ENCODE data around the gene MGMT. TPM values are rescaled to one million over a fixed set of nuclear protein-coding genes. Genes with fewer than 3 reads are reported as not detected.

Gene MGMT
- total and polyA plus RNA-seq, 7 experiments from 2014 or later: 17.6 to 37.1 (median 22.0) TPM

- H3K9me3 ChIP-seq (ENCODE audit: control insufficient read depth in 2 of 3, low read length in 3 of 3): peaks cover 3 to 32% (median 3%) of the 10 kb centered on the region in 3 experiments
- no peak overlapping the region for H3K4me3 Mint-ChIP-seq
- intact Hi-C loops (cut with micrococcal nuclease): no loop called here
- no peaks in the 10 kb centered on the region for H3K4me1 ChIP-seq (ENCODE audit: control insufficient read depth in 2 of 2, insufficient read depth in 2 of 2, low read length in 2 of 2)
- ATAC-seq (no peak), DNase-seq (no peak)
- H3K36me3 ChIP-seq (ENCODE audit: control insufficient read depth in 2 of 3, insufficient read depth in 3 of 3, low read length in 3 of 3): no peaks in the 10 kb centered on the region
- H3K36me3 Mint-ChIP-seq: peaks cover 11 to 77% (median 55%) of the 10 kb centered on the region in 5 donors
- no peaks in the 10 kb centered on the region for H3K27me3 ChIP-seq (ENCODE audit: control insufficient read depth in 2 of 2, insufficient read depth in 2 of 2, low read length in 2 of 2)
- ChIA-PET CTCF (no interaction called here), POLR2A (no interaction called here)
- H3K9me3 Mint-ChIP-seq: peaks cover 20 to 86% (median 42%) of the 10 kb centered on the region in 11 donors
- no peaks in the 10 kb centered on the region for H3K27me3 Mint-ChIP-seq
- no peak overlapping the region for H3K27ac Mint-ChIP-seq
- peaks cover 0 to 17% (median 5%) of the 10 kb centered on the region in 7 donors for H3K4me1 Mint-ChIP-seq
- no peak overlapping the region for H3K4me3 ChIP-seq (ENCODE audit: low read length)
- no peak overlapping the region for H3K27ac ChIP-seq (ENCODE audit: low read depth, low read length)
Measured at GRCh38 chr10:129486805-129487204, 19.8 kb downstream of the MGMT start.

DNA sequence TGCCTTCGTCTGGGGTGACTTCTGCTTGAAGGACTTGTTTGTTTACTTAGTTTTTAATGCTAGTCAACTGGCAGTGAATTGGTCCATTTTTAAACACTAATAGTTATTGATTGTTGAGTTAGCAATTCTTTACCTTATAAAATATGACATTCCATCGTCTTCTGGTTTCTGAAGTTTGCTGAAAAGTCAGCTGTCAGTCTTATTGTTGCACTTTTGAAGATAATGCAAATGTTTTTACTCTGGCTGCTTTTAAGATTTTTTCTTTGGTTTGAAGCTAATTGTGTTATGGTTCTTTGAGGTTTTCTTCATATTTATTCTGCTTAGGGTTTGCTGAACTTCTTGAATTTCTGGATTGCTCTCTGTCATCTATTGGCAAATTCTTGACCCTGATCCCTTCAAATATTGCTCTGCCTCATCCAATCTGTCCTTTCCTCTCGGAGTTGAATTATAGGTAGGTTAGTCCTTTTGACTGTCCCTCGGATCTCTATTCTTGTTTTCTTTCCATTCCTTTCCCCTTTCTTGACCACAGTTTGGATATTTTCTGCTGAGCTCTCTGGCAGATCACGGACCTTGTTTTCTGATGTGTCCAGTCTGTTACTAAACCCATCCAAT lies 24.2 kb downstream of the MGMT start:
- H3K4me3 Mint-ChIP-seq: no peak overlapping the region
- H3K4me1 Mint-ChIP-seq: peaks cover 0 to 28% (median 15%) of the 10 kb centered on the region in 7 donors
- POLR2A ChIA-PET: no interaction called here
- H3K27me3 ChIP-seq (ENCODE audit: control insufficient read depth in 2 of 2, insufficient read depth in 2 of 2, low read length in 2 of 2): no peaks in the 10 kb centered on the region
- H3K36me3 Mint-ChIP-seq: peaks cover 17 to 73% (median 62%) of the 10 kb centered on the region in 5 donors
- ATAC-seq: no peak
- peaks cover 0 to 26% (median 0%) of the 10 kb centered on the region in 3 experiments for H3K9me3 ChIP-seq (ENCODE audit: control insufficient read depth in 2 of 3, low read length in 3 of 3)
- H3K9me3 Mint-ChIP-seq: peaks cover 14 to 65% (median 28%) of the 10 kb centered on the region in 11 donors
- H3K4me1 ChIP-seq (ENCODE audit: control insufficient read depth in 2 of 2, insufficient read depth in 2 of 2, low read length in 2 of 2): no peaks in the 10 kb centered on the region
- no peaks in the 10 kb centered on the region for H3K27me3 Mint-ChIP-seq
- CTCF ChIA-PET: interaction anchor here (0.8 kb wide), 1 partner anchor 467 kb away, joined by 3 read pairs; no protein-coding TSS in a partner anchor
- H3K27ac Mint-ChIP-seq: no peak overlapping the region
- H3K4me3 ChIP-seq (ENCODE audit: low read length): no peak overlapping the region
- H3K27ac ChIP-seq (ENCODE audit: low read depth, low read length): no peak overlapping the region
- intact Hi-C loops (cut with micrococcal nuclease): no loop called here
- no peaks in the 10 kb centered on the region for H3K36me3 ChIP-seq (ENCODE audit: control insufficient read depth in 2 of 3, insufficient read depth in 3 of 3, low read length in 3 of 3)
- DNase-seq: peak in 1 of 9 donors; percentile 7

GRCh38 chr10:129494176-129494575 lies 27.1 kb downstream of the MGMT start:
- Mint-ChIP-seq H3K27ac (no peak overlapping the region), H3K4me1 (peaks cover 0 to 32% (median 19%) of the 10 kb centered on the region in 7 donors), H3K9me3 (peaks cover 14 to 62% (median 31%) of the 10 kb centered on the region in 11 donors), H3K36me3 (peaks cover 26 to 72% (median 64%) of the 10 kb centered on the region in 5 donors), H3K27me3 (no peaks in the 10 kb centered on the region), H3K4me3 (no peak overlapping the region)
- Histone ChIP-seq H3K4me1 (ENCODE audit: control insufficient read depth in 2 of 2, insufficient read depth in 2 of 2, low read length in 2 of 2) (no peaks in the 10 kb centered on the region), H3K27ac (ENCODE audit: low read depth, low read length) (no peak overlapping the region), H3K9me3 (ENCODE audit: control insufficient read depth in 2 of 3, low read length in 3 of 3) (peaks cover 0 to 26% (median 0%) of the 10 kb centered on the region in 3 experiments), H3K4me3 (ENCODE audit: low read length) (no peak overlapping the region), H3K36me3 (ENCODE audit: control insufficient read depth in 2 of 3, insufficient read depth in 3 of 3, low read length in 3 of 3) (no peaks in the 10 kb centered on the region), H3K27me3 (ENCODE audit: control insufficient read depth in 2 of 2, insufficient read depth in 2 of 2, low read length in 2 of 2) (no peaks in the 10 kb centered on the region)
- DNase-seq (no peak), ATAC-seq (no peak)
- intact Hi-C loops (cut with micrococcal nuclease): no loop called here
- CTCF ChIA-PET: no interaction called here
- POLR2A ChIA-PET: no interaction called here

- H3K36me3 Mint-ChIP-seq: peaks cover 26 to 72% (median 61%) of the 10 kb centered on the region in 5 donors
- H3K4me3 Mint-ChIP-seq: no peak overlapping the region
- no peak for DNase-seq
- H3K9me3 Mint-ChIP-seq: peaks cover 14 to 60% (median 28%) of the 10 kb centered on the region in 11 donors
- Histone ChIP-seq H3K27me3 (ENCODE audit: control insufficient read depth in 2 of 2, insufficient read depth in 2 of 2, low read length in 2 of 2) (no peaks in the 10 kb centered on the region), H3K4me3 (ENCODE audit: low read length) (no peak overlapping the region), H3K27ac (ENCODE audit: low read depth, low read length) (no peak overlapping the region), H3K9me3 (ENCODE audit: control insufficient read depth in 2 of 3, low read length in 3 of 3) (peaks cover 0 to 25% (median 0%) of the 10 kb centered on the region in 3 experiments), H3K4me1 (ENCODE audit: control insufficient read depth in 2 of 2, insufficient read depth in 2 of 2, low read length in 2 of 2) (no peaks in the 10 kb centered on the region), H3K36me3 (ENCODE audit: control insufficient read depth in 2 of 3, insufficient read depth in 3 of 3, low read length in 3 of 3) (no peaks in the 10 kb centered on the region)
- no peak for ATAC-seq
- H3K27me3 Mint-ChIP-seq: no peaks in the 10 kb centered on the region
- peaks cover 0 to 32% (median 21%) of the 10 kb centered on the region in 7 donors for H3K4me1 Mint-ChIP-seq
- intact Hi-C loops (cut with micrococcal nuclease): no loop called here
- ChIA-PET CTCF (no interaction called here), POLR2A (no interaction called here)
- no peak overlapping the region for H3K27ac Mint-ChIP-seq
Measured at GRCh38 chr10:129494740-129495139, 27.7 kb downstream of the MGMT start.

DNA sequence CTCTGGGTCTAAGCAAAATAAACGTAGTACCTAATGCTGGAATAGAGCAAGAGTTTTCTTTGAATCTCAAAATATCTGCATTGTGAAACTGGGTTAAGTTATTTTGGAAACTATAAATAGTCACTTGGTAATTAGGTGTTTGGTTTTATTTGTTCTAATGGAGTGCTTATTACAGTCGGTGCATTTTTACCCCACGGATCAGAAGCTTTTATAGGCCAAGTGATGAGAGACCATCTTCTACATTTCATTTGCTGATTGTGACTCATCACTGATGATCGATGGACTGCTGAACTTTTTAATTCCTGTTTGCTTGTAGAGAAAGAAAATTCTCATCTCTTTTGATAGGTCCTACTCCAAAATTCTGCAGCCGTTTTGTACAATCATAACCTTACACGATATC lies 28.2 kb downstream of the MGMT start:
- intact Hi-C loops (cut with micrococcal nuclease): no loop called here
- Mint-ChIP-seq H3K27me3 (no peaks in the 10 kb centered on the region), H3K27ac (no peak overlapping the region), H3K9me3 (peaks cover 12 to 58% (median 25%) of the 10 kb centered on the region in 11 donors), H3K36me3 (peaks cover 26 to 74% (median 60%) of the 10 kb centered on the region in 5 donors), H3K4me1 (peaks cover 0 to 32% (median 22%) of the 10 kb centered on the region in 7 donors), H3K4me3 (no peak overlapping the region)
- Histone ChIP-seq H3K4me1 (ENCODE audit: control insufficient read depth in 2 of 2, insufficient read depth in 2 of 2, low read length in 2 of 2) (no peaks in the 10 kb centered on the region), H3K27me3 (ENCODE audit: control insufficient read depth in 2 of 2, insufficient read depth in 2 of 2, low read length in 2 of 2) (no peaks in the 10 kb centered on the region), H3K4me3 (ENCODE audit: low read length) (no peak overlapping the region), H3K36me3 (ENCODE audit: control insufficient read depth in 2 of 3, insufficient read depth in 3 of 3, low read length in 3 of 3) (no peaks in the 10 kb centered on the region), H3K27ac (ENCODE audit: low read depth, low read length) (no peak overlapping the region), H3K9me3 (ENCODE audit: control insufficient read depth in 2 of 3, low read length in 3 of 3) (peaks cover 0 to 21% (median 0%) of the 10 kb centered on the region in 3 experiments)
- ChIA-PET POLR2A (no interaction called here), CTCF (no interaction called here)
- ATAC-seq: no peak
- DNase-seq: no peak

DNA sequence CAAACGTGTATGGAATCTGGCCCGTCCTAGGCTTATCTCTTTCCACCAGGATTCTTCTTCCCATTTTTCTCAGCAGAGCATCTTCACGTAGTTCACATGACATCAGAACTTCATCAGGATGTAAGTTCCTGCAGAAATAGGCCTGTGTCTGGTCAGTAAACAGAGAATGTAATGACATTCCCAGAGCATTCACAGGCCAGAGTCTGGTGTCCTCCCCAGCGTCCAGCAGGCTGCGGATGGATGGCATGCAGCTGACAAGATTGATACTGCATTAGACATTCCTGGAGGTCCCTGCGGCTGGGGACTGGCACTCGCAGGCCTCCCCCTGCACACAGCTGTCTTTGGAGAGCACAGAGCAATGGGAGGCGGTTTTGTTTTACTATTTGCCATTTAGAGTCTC lies 28.7 kb downstream of the MGMT start:
- no peak overlapping the region for H3K4me3 Mint-ChIP-seq
- H3K4me3 ChIP-seq (ENCODE audit: low read length): no peak overlapping the region
- peaks cover 0 to 32% (median 22%) of the 10 kb centered on the region in 7 donors for H3K4me1 Mint-ChIP-seq

GRCh38 chr10:129497013-129497412 lies 30.0 kb downstream of the MGMT start:
- H3K36me3 ChIP-seq (ENCODE audit: control insufficient read depth in 2 of 3, insufficient read depth in 3 of 3, low read length in 3 of 3): no peaks in the 10 kb centered on the region
- ChIA-PET CTCF (no interaction called here), POLR2A (no interaction called here)
- intact Hi-C loops (cut with micrococcal nuclease): no loop called here
- no peak for ATAC-seq
- Mint-ChIP-seq H3K4me1 (peaks cover 0 to 33% (median 23%) of the 10 kb centered on the region in 7 donors), H3K27me3 (no peaks in the 10 kb centered on the region), H3K9me3 (peaks cover 0 to 49% (median 17%) of the 10 kb centered on the region in 11 donors), H3K4me3 (no peak overlapping the region), H3K36me3 (peaks cover 23 to 79% (median 71%) of the 10 kb centered on the region in 5 donors), H3K27ac (no peak overlapping the region)
- no peaks in the 10 kb centered on the region for H3K27me3 ChIP-seq (ENCODE audit: control insufficient read depth in 2 of 2, insufficient read depth in 2 of 2, low read length in 2 of 2)
- H3K9me3 ChIP-seq (ENCODE audit: control insufficient read depth in 2 of 3, low read length in 3 of 3): peaks cover 0 to 8% (median 0%) of the 10 kb centered on the region in 3 experiments
- H3K4me3 ChIP-seq (ENCODE audit: low read length): no peak overlapping the region
- H3K4me1 ChIP-seq (ENCODE audit: control insufficient read depth in 2 of 2, insufficient read depth in 2 of 2, low read length in 2 of 2): no peaks in the 10 kb centered on the region
- DNase-seq: no peak
- no peak overlapping the region for H3K27ac ChIP-seq (ENCODE audit: low read depth, low read length)

More for the DNA sequence above, 28.7 kb downstream of the MGMT start:
- Mint-ChIP-seq H3K36me3 (peaks cover 27 to 75% (median 64%) of the 10 kb centered on the region in 5 donors), H3K9me3 (peaks cover 11 to 54% (median 25%) of the 10 kb centered on the region in 11 donors), H3K27ac (no peak overlapping the region), H3K27me3 (no peaks in the 10 kb centered on the region)
- no peaks in the 10 kb centered on the region for H3K36me3 ChIP-seq (ENCODE audit: control insufficient read depth in 2 of 3, insufficient read depth in 3 of 3, low read length in 3 of 3)
- H3K27me3 ChIP-seq (ENCODE audit: control insufficient read depth in 2 of 2, insufficient read depth in 2 of 2, low read length in 2 of 2): no peaks in the 10 kb centered on the region
- H3K4me1 ChIP-seq (ENCODE audit: control insufficient read depth in 2 of 2, insufficient read depth in 2 of 2, low read length in 2 of 2): no peaks in the 10 kb centered on the region
- POLR2A ChIA-PET: no interaction called here
- intact Hi-C loops (cut with micrococcal nuclease): no loop called here
- DNase-seq: no peak
- ATAC-seq: no peak
- H3K9me3 ChIP-seq (ENCODE audit: control insufficient read depth in 2 of 3, low read length in 3 of 3): peaks cover 0 to 19% (median 0%) of the 10 kb centered on the region in 3 experiments
- no peak overlapping the region for H3K27ac ChIP-seq (ENCODE audit: low read depth, low read length)
- CTCF ChIA-PET: no interaction called here
